Measurements from ENCODE around the gene FBXL7. TPM values are rescaled to one million over a fixed set of nuclear protein-coding genes. Genes with fewer than 3 reads are reported as not detected.

FBXL7 gene
- 6.3 and 7.3 TPM in 2 replicates for total RNA-seq

DNA sequence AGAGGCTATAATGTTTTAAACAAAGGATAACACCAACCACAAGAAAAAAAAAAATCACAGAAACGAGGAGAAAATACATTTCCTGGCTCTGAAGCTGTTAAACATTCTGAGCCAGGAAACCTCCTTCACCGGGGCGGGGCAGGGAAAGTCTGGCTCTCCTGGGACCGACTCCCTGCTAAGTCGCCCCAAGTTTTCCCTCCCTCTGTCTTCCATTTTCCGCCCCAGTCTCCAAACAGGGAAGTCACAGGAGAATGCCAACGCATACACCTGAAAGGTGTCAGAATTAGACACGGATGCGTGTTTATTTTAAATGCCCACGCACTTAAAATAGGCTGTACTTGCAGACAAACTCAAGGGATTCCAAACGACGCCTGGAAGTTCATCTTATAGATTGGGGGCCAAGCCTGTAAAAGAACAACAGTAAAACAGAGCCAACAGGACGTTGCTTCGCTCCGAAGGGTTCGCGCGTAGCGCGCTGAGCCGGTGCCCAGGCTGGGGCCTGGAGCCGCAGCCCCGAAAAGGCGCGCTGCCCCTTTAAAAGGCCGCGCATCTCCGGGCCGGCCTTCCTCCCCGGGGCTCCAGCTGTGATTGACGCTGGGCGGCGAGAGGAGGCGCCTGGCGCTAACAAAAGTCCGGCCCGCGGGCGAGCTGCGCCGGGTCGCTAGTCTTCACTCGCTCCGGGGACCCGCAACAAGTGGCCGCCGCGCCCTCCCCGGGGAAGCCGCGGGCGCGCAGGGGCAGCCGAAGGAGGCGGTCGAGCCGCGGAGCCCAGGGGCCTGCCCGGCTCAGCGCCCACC, at the start of gene FBXL7:
FBXL7 (plus strand) TSS at position 653 of the 797 bp plus-strand sequence.

All from smooth muscle cell of the pulmonary artery (primary cell).